NCI-H146 treated with DMSO at 0.1 percent for 48 hours (cell line): ENCODE measurements around the gene RSAD1.
"Not testable (repeated sequence)": the region's sequence is repeated elsewhere in the genome, so short reads cannot be mapped to it uniquely, and the experiment has no call there.

ENCODE experiments used
- DNase-seq: peaks from one replicate; lab custom pipeline; 2025; ENCODE audit not compliant: unreplicated experiment; lab: John Stamatoyannopoulos, UW

Gene RSAD1

GRCh38 chr17:50471009-50471905, 7.4 kb upstream of the RSAD1 start:
- DNase-seq, result no peak

GRCh38 chr17:50472286-50472685, 6.4 kb upstream of the RSAD1 start:
- no peak for DNase-seq

GRCh38 chr17:50472761-50473161, 5.9 kb upstream of the RSAD1 start:
- DNase-seq, result peak; percentile 15

GRCh38 chr17:50473901-50474300, 4.8 kb upstream of the RSAD1 start:
- no peak for DNase-seq

- DNase-seq, result no peak
Observed at GRCh38 chr17:50474523-50474922, 4.1 kb upstream of the RSAD1 start.

GRCh38 chr17:50475362-50475761, 3.3 kb upstream of the RSAD1 start:
- no peak for DNase-seq

- DNase-seq, result not testable (repeated sequence)
Observed at GRCh38 chr17:50475775-50476544, 2.7 kb upstream of the RSAD1 start.

GRCh38 chr17:50476545-50477315, 1.9 kb upstream of the RSAD1 start:
- DNase-seq, result no peak

GRCh38 chr17:50477976-50478375, 684 bp upstream of the RSAD1 start:
- no peak for DNase-seq

- DNase-seq, result peak; percentile 56
Observed at GRCh38 chr17:50479522-50480141, 972 bp downstream of the RSAD1 start.

- no peak for DNase-seq
Observed at GRCh38 chr17:50480142-50480764, 1.6 kb downstream of the RSAD1 start.

GRCh38 chr17:50480854-50481490, 2.3 kb downstream of the RSAD1 start:
- DNase-seq, result no peak

- no peak for DNase-seq
Observed at GRCh38 chr17:50481648-50482047, 3.0 kb downstream of the RSAD1 start.

- DNase-seq, result no peak
Observed at GRCh38 chr17:50482110-50482509, 3.5 kb downstream of the RSAD1 start.

- DNase-seq, result peak; percentile 9
Observed at GRCh38 chr17:50482516-50482915, 3.9 kb downstream of the RSAD1 start.

- no peak for DNase-seq
Observed at GRCh38 chr17:50483266-50483665, 4.6 kb downstream of the RSAD1 start.

- no peak for DNase-seq
Observed at GRCh38 chr17:50484386-50485155, 5.9 kb downstream of the RSAD1 start.

GRCh38 chr17:50487213-50488096, 8.8 kb downstream of the RSAD1 start:
- DNase-seq, result no peak
